ENCODE measurements around the gene GRM8. TPM values are rescaled to one million over a fixed set of nuclear protein-coding genes. Genes with fewer than 3 reads are reported as not detected.

GRM8 gene
- total and polyA plus RNA-seq, 10 of the 15 experiments (the other 5 are each of a cell fraction or from before 2014, with no cell fraction given), result 0.33 to 7.1 (median 0.45) TPM; not detected in 2

DNA sequence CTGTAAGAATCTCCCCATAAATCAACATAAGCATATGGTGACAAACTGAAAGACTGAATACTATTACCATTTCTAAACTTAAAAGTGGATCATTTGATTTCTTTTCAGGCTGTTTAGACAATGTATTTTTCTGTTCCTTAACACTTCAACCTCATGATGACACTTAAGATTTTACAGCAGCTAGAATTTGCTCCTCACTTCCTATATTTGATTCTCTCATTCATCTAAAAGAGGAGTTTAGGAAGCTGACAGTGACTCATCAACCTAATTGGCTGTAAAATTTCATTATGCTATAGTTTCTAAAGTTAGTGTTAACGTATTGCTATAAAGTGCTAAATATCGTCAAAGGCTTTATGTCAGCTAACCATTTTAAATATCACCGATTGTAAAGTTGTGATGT lies 478.7 kb downstream of the GRM8 start:
- no peak overlapping the region for H3K4me2 ChIP-seq (ENCODE audit: control insufficient read depth, insufficient read depth)
- H3K4me3 ChIP-seq, result no peak overlapping the region
- FAIRE-seq (no peak), DNase-seq (ENCODE audit: low read depth, low spot score) (no peak), ATAC-seq (no peak)
- BruUV-seq (replicated peaks), result no TSS peak
- ChIA-PET SMC1A (ENCODE audit: uncharacterized antibody, unreplicated experiment) (interaction anchor here (0.8 to 1.6 kb wide), 6 partner anchors 10 to 73 kb away, joined by 3 to 5 read pairs (median 4); no protein-coding TSS in a partner anchor), CTCF (interaction anchor here (1.1 to 2.0 kb wide), 3 partner anchors 9 to 46 kb away, joined by 4 to 5 read pairs (median 4); no protein-coding TSS in a partner anchor), POLR2A (no interaction called here), RAD21 (ENCODE audit: unreplicated experiment) (interaction anchor here (0.8 to 1.7 kb wide), 4 partner anchors 54 to 115 kb away, joined by 3 to 5 read pairs (median 4); no protein-coding TSS in a partner anchor)
- no peaks in the 10 kb centered on the region for H3K4me1 ChIP-seq (ENCODE audit: control insufficient read depth, insufficient read depth, low read length)
- in situ Hi-C loops (cut with MboI) (no loop called here), intact Hi-C loops (cut with micrococcal nuclease; ENCODE audit: unreplicated experiment) (no loop called here)
- H3K36me3 ChIP-seq (ENCODE audit: control insufficient read depth in 2 of 2, insufficient read depth in 2 of 2, low read length in 1 of 2), result no peaks in the 10 kb centered on the region
- no peaks in the 10 kb centered on the region; the same call in 1 of the 3 replicates for H3K9me3 ChIP-seq (replicated peaks; ENCODE audit: control insufficient read depth, insufficient read depth, low read length)
- H3K79me2 ChIP-seq (ENCODE audit: control insufficient read depth, insufficient read depth, low read length), result no peaks in the 10 kb centered on the region
- no peaks in the 10 kb centered on the region for H3K27me3 ChIP-seq (replicated peaks in 1 of 2; ENCODE audit: control insufficient read depth in 2 of 2, insufficient read depth in 2 of 2, low read length in 1 of 2)
- H3K27ac ChIP-seq (ENCODE audit: control insufficient read depth, insufficient read depth), result no peak overlapping the region
- H3K9ac ChIP-seq (ENCODE audit: control insufficient read depth, insufficient read depth, low read length), result no peak overlapping the region
- 99% methylated on average over 3 of the region's 3 CpGs for WGBS (ENCODE audit: insufficient coverage, insufficient replicate concordance, low lambda C conversion rate, missing lambda C conversion rate)
- no peaks in the 10 kb centered on the region for H4K20me1 ChIP-seq (ENCODE audit: control insufficient read depth, insufficient read depth)
- no peak overlapping the region for H2AFZ ChIP-seq (ENCODE audit: control insufficient read depth, low read depth, low read length)
- TF ChIP-seq STAT1 (conservative IDR thresholded peaks at IDR 0.05) (no peak), TARDBP (IDR thresholded peaks at IDR 0.05; ENCODE audit: borderline replicate concordance) (no peak), EP300 (IDR thresholded peaks at IDR 0.05; ENCODE audit: borderline replicate concordance in 1 of 2, control insufficient read depth in 1 of 2, low read depth in 2 of 2, low read length in 2 of 2) (0 out of 4 replicates have a peak, but pooled peaks of 1 of the 2 experiments have one; percentile 19), ZNF217 (IDR thresholded peaks at IDR 0.05) (0 out of 2 replicates have a peak, but pooled peaks have one; percentile 49), SUPT20H (IDR thresholded peaks at IDR 0.05; ENCODE audit: borderline replicate concordance, control insufficient read depth, low read depth, low read length) (no peak), ATF7 (IDR thresholded peaks at IDR 0.05; ENCODE audit: low read depth) (peak; percentile 37; the same call in 1 of the 2 replicates), BCL11A (IDR thresholded peaks at IDR 0.05; ENCODE audit: low read depth, low read length) (no peak), BRCA1 (IDR thresholded peaks at IDR 0.05; ENCODE audit: low read depth, low read length) (no peak), RCOR1 (conservative IDR thresholded peaks at IDR 0.05; ENCODE audit: low read depth, low read length) (no peak), CBFB (IDR thresholded peaks at IDR 0.05; ENCODE audit: low read depth) (no peak), STAT3 (IDR thresholded peaks at IDR 0.05; ENCODE audit: low read depth, low read length) (no peak), ZNF622 (IDR thresholded peaks at IDR 0.05) (no peak), CREM (IDR thresholded peaks at IDR 0.05; ENCODE audit: low read depth) (no peak), SREBF2 (IDR thresholded peaks at IDR 0.05; ENCODE audit: low read length) (no peak), NFXL1 (IDR thresholded peaks at IDR 0.05; ENCODE audit: borderline replicate concordance) (no peak), CREB1 (IDR thresholded peaks at IDR 0.05; ENCODE audit: low read depth) (no peak), NR2C1 (IDR thresholded peaks at IDR 0.05) (no peak)
- TF ChIP-seq, protein P1, sequence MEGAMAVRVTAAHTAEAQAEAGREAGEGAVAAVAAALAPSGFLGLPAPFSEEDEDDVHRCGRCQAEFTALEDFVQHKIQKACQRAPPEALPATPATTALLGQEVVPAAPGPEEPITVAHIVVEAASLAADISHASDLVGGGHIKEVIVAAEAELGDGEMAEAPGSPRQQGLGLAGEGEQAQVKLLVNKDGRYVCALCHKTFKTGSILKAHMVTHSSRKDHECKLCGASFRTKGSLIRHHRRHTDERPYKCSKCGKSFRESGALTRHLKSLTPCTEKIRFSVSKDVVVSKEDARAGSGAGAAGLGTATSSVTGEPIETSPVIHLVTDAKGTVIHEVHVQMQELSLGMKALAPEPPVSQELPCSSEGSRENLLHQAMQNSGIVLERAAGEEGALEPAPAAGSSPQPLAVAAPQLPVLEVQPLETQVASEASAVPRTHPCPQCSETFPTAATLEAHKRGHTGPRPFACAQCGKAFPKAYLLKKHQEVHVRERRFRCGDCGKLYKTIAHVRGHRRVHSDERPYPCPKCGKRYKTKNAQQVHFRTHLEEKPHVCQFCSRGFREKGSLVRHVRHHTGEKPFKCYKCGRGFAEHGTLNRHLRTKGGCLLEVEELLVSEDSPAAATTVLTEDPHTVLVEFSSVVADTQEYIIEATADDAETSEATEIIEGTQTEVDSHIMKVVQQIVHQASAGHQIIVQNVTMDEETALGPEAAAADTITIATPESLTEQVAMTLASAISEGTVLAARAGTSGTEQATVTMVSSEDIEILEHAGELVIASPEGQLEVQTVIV (IDR thresholded peaks at IDR 0.05; ENCODE audit: borderline replicate concordance, partially characterized antibody), result no peak
- TF ChIP-seq, protein P2, sequence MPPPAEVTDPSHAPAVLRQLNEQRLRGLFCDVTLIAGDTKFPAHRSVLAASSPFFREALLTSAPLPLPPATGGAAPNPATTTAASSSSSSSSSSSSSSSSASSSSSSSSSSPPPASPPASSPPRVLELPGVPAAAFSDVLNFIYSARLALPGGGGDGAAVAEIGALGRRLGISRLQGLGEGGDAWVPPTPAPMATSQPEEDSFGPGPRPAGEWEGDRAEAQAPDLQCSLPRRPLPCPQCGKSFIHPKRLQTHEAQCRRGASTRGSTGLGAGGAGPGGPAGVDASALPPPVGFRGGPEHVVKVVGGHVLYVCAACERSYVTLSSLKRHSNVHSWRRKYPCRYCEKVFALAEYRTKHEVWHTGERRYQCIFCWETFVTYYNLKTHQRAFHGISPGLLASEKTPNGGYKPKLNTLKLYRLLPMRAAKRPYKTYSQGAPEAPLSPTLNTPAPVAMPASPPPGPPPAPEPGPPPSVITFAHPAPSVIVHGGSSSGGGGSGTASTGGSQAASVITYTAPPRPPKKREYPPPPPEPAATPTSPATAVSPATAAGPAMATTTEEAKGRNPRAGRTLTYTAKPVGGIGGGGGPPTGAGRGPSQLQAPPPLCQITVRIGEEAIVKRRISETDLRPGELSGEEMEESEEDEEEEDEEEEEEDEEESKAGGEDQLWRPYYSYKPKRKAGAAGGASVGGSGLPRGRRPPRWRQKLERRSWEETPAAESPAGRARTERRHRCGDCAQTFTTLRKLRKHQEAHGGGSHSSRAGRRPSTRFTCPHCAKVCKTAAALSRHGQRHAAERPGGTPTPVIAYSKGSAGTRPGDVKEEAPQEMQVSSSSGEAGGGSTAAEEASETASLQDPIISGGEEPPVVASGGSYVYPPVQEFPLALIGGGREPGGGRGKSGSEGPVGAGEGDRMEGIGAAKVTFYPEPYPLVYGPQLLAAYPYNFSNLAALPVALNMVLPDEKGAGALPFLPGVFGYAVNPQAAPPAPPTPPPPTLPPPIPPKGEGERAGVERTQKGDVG (CRISPR knock-in tag; IDR thresholded peaks at IDR 0.05), result no peak
- TF ChIP-seq, protein P3, sequence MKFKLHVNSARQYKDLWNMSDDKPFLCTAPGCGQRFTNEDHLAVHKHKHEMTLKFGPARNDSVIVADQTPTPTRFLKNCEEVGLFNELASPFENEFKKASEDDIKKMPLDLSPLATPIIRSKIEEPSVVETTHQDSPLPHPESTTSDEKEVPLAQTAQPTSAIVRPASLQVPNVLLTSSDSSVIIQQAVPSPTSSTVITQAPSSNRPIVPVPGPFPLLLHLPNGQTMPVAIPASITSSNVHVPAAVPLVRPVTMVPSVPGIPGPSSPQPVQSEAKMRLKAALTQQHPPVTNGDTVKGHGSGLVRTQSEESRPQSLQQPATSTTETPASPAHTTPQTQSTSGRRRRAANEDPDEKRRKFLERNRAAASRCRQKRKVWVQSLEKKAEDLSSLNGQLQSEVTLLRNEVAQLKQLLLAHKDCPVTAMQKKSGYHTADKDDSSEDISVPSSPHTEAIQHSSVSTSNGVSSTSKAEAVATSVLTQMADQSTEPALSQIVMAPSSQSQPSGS (IDR thresholded peaks at IDR 0.05; ENCODE audit: low read length), result no peak

Data from GM12878 (cell line).